HFFc6 (cell line): Measurements from ENCODE around the gene NDC1. TPM values are rescaled to one million over a fixed set of nuclear protein-coding genes. Genes with fewer than 3 reads are reported as not detected.
"Not testable (repeated sequence)": the region's sequence is repeated elsewhere in the genome, so short reads cannot be mapped to it uniquely, and the experiment has no call there.

Source experiments
- DNase-seq: peaks from one replicate; pipeline ENCODE4 v3.0.0-alpha.2; 2018
- H3K27ac Mint-ChIP-seq: 2 replicates; pipeline ENCODE4 v1.8.0; 2020; ENCODE audit warnings: mild to moderate bottlenecking, mixed read lengths
- H3K27me3 Mint-ChIP-seq: 2 replicates; pipeline ENCODE4 v1.8.0; 2021; ENCODE audit warnings: mild to moderate bottlenecking, moderate library complexity, mixed read lengths; ENCODE audit not compliant: insufficient read depth
- H3K36me3 Mint-ChIP-seq: 2 replicates; pipeline ENCODE4 v1.8.0; 2021; ENCODE audit warnings: low read depth, mixed read lengths
- H3K4me1 Mint-ChIP-seq: 2 replicates; pipeline ENCODE4 v1.8.0; 2020; ENCODE audit warnings: low read depth, mixed read lengths
- H3K4me3 Mint-ChIP-seq: 2 replicates; pipeline ENCODE4 v1.8.0; 2020; ENCODE audit warnings: mild to moderate bottlenecking, moderate library complexity, mixed read lengths
- H3K9me3 Mint-ChIP-seq: 2 replicates; pipeline ENCODE4 v1.8.0; 2020; ENCODE audit warnings: mild to moderate bottlenecking, mixed read lengths
- CTCF ChIP-seq: fragments of 200-600 bp; sonication (generic); IDR thresholded peaks from 2 replicates; pipeline ENCODE4 v1.5.0; 2021; ENCODE audit warnings: antibody characterized with exemption, mild to moderate bottlenecking
- total RNA-seq, 6 experiments: library from RNA; stranded (reverse); fragmentation: NEBNext Ultra II Directional; extraction: Animal tissue kit (Norgen Biotek cat#: 25700); gene quantifications; 2 replicates in 1 of 6; 3 replicates in 5 of 6; pipeline ENCODE4 v1.2.3, GENCODE V29; 2021

The NDC1 gene
- total RNA-seq, 6 experiments from 2014 or later = 15.3 to 27.2 (median 22.7) TPM

- Mint-ChIP-seq H3K27ac (no peak overlapping the region), H3K36me3 (peaks cover 16% of the 10 kb centered on the region; the same call in 1 of the 2 replicates), H3K27me3 (peaks cover 2% of the 10 kb centered on the region; the same call in 1 of the 2 replicates), H3K4me3 (no peak overlapping the region), H3K4me1 (no peaks in the 10 kb centered on the region), H3K9me3 (no peaks in the 10 kb centered on the region)
- no peak for DNase-seq
- no peak for TF ChIP-seq CTCF
Observed at GRCh38 chr1:53822931-53823330, 15.2 kb downstream of the NDC1 start.

GRCh38 chr1:53821380-53821779 lies 16.7 kb downstream of the NDC1 start:
- Mint-ChIP-seq H3K36me3 (peaks cover 27% of the 10 kb centered on the region), H3K9me3 (no peaks in the 10 kb centered on the region), H3K4me3 (no peak overlapping the region), H3K4me1 (no peaks in the 10 kb centered on the region), H3K27ac (no peak overlapping the region), H3K27me3 (peaks cover 2% of the 10 kb centered on the region; the same call in 1 of the 2 replicates)
- DNase-seq = no peak
- peak; percentile 57 for TF ChIP-seq CTCF

GRCh38 chr1:53819387-53819786 lies 18.7 kb downstream of the NDC1 start:
- Mint-ChIP-seq H3K27ac (no peak overlapping the region), H3K4me1 (no peaks in the 10 kb centered on the region), H3K27me3 (peaks cover 2% of the 10 kb centered on the region; the same call in 1 of the 2 replicates), H3K9me3 (no peaks in the 10 kb centered on the region), H3K36me3 (peaks cover 34% of the 10 kb centered on the region), H3K4me3 (no peak overlapping the region)
- TF ChIP-seq CTCF = no peak
- no peak for DNase-seq

- H3K9me3 Mint-ChIP-seq, H3K4me1 Mint-ChIP-seq, H3K4me3 Mint-ChIP-seq, H3K27me3 Mint-ChIP-seq, H3K27ac Mint-ChIP-seq, DNase-seq: not testable (repeated sequence)
- peaks cover 60% of the 10 kb centered on the region for H3K36me3 Mint-ChIP-seq
Observed at GRCh38 chr1:53816584-53816983, 21.5 kb downstream of the NDC1 start.

GRCh38 chr1:53815484-53815883 lies 22.6 kb downstream of the NDC1 start:
- not testable (repeated sequence) for H3K9me3 Mint-ChIP-seq, H3K27ac Mint-ChIP-seq, H3K27me3 Mint-ChIP-seq, DNase-seq, H3K4me3 Mint-ChIP-seq
- peaks cover 19% of the 10 kb centered on the region for H3K4me1 Mint-ChIP-seq
- peaks cover 71% of the 10 kb centered on the region for H3K36me3 Mint-ChIP-seq

GRCh38 chr1:53811414-53811851 lies 26.7 kb downstream of the NDC1 start:
- peak; percentile 50; the same call in 1 of the 2 replicates for TF ChIP-seq CTCF
- DNase-seq = no peak
- H3K4me3 Mint-ChIP-seq = no peak overlapping the region
- peak overlapping the region; percentile 70 for H3K27ac Mint-ChIP-seq
- peaks cover 54% of the 10 kb centered on the region for H3K36me3 Mint-ChIP-seq
- H3K4me1 Mint-ChIP-seq = peaks cover 47% of the 10 kb centered on the region
- H3K27me3 Mint-ChIP-seq = no peaks in the 10 kb centered on the region
- no peaks in the 10 kb centered on the region for H3K9me3 Mint-ChIP-seq

GRCh38 chr1:53810497-53810896 lies 27.6 kb downstream of the NDC1 start:
- peaks cover 47% of the 10 kb centered on the region for H3K4me1 Mint-ChIP-seq
- peaks cover 45% of the 10 kb centered on the region for H3K36me3 Mint-ChIP-seq
- H3K27me3 Mint-ChIP-seq = no peaks in the 10 kb centered on the region
- TF ChIP-seq CTCF = no peak
- no peak overlapping the region for H3K4me3 Mint-ChIP-seq
- no peak overlapping the region for H3K27ac Mint-ChIP-seq
- DNase-seq = no peak
- H3K9me3 Mint-ChIP-seq = no peaks in the 10 kb centered on the region
